ENCODE data around the gene FMNL2. TPM values are rescaled to one million over a fixed set of nuclear protein-coding genes. Genes with fewer than 3 reads are reported as not detected.

Gene FMNL2
- polyA plus RNA-seq, 1 donor from 2014 or later, result 0.24 TPM

DNA sequence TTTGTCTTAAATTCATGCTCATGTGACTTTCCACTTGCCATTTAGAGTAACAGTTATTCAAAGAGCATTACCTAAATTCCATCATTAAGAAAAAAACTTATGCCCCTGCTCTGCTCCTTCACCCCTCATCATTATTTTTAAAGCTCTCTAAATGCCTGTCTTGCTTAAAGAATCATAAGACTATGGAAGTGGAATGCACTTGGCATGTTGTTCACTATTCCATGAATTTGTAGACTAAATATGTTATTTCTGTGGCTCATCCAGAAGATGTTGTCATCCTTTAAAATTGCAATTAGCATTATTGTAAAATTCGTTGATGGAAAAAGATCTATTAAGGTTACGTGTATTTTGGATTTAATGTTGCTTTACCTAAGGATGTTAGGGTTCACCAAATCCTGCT, 61.8 kb downstream of the FMNL2 start:
- Mint-ChIP-seq H3K36me3 (no peaks in the 10 kb centered on the region), H3K4me3 (no peak overlapping the region), H3K9me3 (peaks cover 0 to 3% (median 0%) of the 10 kb centered on the region in 3 donors), H3K4me1 (peaks cover 0 to 4% (median 0%) of the 10 kb centered on the region in 3 donors), H3K27ac (no peak overlapping the region), H3K27me3 (no peaks in the 10 kb centered on the region)

DNA sequence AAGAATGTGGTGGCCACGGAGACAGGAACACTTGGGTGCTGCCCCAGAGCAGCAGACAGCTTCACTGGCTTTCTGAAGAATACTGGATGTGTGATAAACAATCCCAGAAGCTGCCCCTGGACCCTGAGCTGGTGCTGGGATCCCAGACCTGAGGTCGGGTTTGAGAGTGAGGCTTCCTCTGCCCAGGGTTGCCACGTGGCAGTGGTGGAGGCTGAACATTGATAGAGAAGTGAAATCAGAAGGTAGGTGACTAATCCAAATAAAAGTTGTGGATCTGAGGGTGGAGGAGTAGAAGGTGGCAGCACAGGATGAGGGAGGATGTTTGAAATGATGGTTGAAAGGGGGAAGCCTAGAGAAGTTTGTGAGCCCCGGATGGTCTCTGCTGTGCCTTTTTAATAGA, 64.0 kb downstream of the FMNL2 start:
- no peaks in the 10 kb centered on the region for H3K36me3 Mint-ChIP-seq
- peaks cover 0 to 4% (median 0%) of the 10 kb centered on the region in 3 donors for H3K4me1 Mint-ChIP-seq
- H3K27ac Mint-ChIP-seq, result no peak overlapping the region
- no peaks in the 10 kb centered on the region for H3K27me3 Mint-ChIP-seq
- H3K4me3 Mint-ChIP-seq, result no peak overlapping the region
- peaks cover 0 to 3% (median 0%) of the 10 kb centered on the region in 3 donors for H3K9me3 Mint-ChIP-seq

DNA sequence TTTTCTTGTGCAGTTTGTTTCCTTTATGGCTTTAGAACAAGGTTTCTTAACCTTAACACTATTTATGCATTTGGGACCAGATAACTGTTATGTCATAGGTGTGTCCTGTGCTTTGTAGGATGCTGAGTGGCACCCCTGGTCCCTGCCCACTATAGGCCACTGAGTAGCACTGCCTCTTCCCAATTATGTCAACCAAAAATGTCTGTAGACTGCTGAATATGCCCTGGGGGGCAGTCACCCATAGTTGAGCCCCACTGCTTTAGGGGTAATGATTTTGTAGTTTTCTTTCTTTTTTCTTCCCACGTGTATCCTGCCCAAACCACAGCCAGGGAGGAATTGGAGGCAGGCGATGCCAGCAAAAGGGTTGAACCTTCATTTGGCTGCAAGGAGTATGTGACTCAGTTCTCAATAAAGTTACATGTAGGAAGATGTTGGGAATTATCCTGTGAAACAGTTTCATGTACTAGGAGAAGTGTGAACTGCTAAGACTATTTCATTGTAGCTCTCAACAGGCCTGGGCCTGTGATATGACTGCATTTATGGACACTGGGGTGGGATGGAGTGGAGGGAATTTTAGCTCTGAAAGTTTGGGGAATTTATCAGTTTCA, 65.7 kb downstream of the FMNL2 start:
- H3K9me3 Mint-ChIP-seq, result peaks cover 0 to 3% (median 0%) of the 10 kb centered on the region in 3 donors
- H3K27me3 Mint-ChIP-seq, result no peaks in the 10 kb centered on the region
- H3K36me3 Mint-ChIP-seq, result no peaks in the 10 kb centered on the region
- H3K4me3 Mint-ChIP-seq, result no peak overlapping the region
- H3K27ac Mint-ChIP-seq, result no peak overlapping the region
- peaks cover 0 to 4% (median 0%) of the 10 kb centered on the region in 3 donors for H3K4me1 Mint-ChIP-seq

DNA sequence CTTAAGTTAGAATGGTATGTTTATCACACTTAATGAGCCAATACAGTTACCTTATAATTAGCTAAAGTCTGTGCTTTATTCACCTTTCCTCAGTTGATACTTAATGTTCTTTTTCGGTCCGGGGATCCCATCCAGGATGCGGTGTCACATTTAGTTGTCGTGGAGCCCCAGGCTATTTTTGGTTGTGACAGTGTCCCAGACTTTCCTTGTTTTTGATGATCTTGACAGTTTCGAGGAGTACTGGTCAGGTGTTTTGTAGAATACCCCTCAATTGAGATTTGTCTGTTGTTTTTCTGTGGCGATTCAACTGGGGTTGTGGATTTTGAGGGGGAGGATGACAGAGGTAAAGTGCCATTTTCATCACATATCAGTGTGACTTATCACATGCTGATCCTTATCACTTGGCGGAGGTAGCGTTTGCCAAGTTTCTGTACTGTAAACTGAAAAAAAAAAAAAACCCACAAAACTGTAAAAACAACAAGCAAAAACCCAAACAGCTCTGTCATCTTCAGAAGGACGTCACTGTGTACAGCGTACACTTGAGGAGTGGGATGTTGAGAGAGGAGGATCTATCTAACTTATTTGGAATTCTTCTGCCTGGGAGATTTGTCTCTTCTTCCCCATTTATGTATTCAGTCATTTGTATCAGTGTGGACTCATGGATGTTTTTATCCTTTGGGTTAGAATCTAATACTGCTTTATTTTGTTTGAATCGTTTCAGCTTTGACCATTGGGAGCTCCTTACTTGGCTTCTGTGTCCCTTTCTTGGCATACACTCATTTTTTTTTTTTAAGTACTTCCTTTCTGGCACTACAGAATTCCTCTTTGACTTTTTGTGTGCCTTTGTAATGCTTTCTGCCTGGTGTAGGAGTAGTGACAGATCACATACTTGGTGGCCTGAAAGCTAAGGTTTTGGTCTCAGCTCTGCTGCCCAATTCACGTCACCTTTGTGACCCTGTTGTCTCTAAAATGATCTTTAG, 68.1 kb downstream of the FMNL2 start:
- no peaks in the 10 kb centered on the region for H3K27me3 Mint-ChIP-seq
- no peak overlapping the region for H3K4me3 Mint-ChIP-seq
- peaks cover 0 to 3% (median 0%) of the 10 kb centered on the region in 3 donors for H3K9me3 Mint-ChIP-seq
- no peaks in the 10 kb centered on the region for H3K36me3 Mint-ChIP-seq
- H3K4me1 Mint-ChIP-seq, result peaks cover 14 to 25% (median 17%) of the 10 kb centered on the region in 3 donors
- no peak overlapping the region for H3K27ac Mint-ChIP-seq

DNA sequence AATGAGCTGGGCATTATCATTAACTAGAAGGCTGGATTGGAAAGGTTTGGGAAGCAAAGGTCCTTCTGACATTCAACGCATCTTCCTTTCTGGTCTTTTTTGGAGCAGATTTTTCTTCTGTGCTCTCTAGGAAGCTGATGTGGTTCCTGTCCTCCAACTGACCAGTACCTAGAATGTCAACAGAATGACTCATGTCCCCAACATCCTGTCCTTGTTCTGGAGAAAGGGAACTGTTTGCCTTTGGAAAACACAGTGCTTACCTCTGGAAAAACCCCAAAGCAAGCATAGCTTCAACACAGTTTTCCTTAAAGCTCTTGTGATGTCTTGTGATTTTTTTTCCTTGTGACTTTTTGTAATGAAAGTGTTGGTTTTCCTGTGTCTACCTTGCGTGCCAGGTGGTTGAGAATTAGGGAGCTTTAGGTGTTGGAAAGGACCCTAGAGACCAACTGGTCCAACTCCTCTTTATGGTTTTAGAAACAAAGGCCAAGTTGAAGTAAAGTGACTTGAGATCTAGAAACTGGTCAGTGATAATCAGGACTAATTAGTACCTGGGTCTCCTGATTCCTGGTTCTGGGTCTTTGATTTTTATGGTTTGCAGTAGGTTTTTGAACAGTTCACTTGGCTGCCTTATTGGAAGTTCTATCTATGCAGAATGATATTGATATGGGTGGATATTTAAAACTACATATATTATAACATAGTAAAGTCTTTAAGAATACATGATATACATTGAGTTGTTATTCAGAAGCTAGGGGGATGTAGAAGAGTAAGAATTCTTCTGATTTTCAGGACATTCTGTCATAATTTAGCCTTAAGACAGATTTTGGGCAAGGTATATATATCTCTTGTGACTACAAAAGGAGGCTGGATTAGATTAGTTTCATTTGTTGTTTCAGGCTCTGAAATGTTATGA, 70.5 kb downstream of the FMNL2 start:
- H3K9me3 Mint-ChIP-seq, result no peaks in the 10 kb centered on the region
- no peaks in the 10 kb centered on the region for H3K36me3 Mint-ChIP-seq
- H3K27ac Mint-ChIP-seq, result peak overlapping the region in 1 of 3 donors; percentile 79
- H3K4me1 Mint-ChIP-seq, result peaks cover 14 to 23% (median 17%) of the 10 kb centered on the region in 3 donors
- H3K27me3 Mint-ChIP-seq, result no peaks in the 10 kb centered on the region
- no peak overlapping the region for H3K4me3 Mint-ChIP-seq

DNA sequence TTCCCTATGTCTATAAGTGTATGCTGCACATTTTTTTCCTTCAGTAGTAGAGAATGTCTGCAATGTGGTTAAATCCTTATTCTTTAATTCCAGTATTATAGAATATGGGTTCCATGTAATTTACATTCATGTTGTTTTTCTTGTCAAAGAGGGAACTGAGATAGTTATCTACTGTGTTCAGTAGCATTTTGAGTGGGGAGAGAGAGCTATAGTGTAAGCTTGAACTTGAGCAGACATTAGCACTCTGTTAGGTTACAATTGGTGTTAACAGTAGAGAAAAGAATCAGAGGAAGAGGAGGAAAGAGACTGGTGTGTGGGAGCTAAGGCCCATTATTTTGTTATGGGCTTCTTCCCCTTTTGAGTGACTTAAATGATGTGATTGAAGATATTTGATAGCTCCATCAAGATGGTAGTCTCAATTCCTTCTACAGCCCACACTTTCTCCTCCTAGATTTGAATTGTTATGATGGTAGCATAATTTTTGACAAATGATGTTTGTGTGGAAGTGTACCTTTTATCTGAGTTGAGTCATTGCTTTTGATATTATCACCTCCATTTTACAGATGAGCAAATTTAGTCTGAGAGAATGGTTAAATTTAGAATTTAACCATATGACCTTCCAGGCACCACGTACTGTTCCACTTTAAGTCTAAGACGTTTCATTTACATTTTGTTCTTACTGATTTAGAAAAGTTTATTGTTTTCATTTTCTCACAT, 71.3 kb downstream of the FMNL2 start:
- H3K4me1 Mint-ChIP-seq, result peaks cover 17 to 23% (median 17%) of the 10 kb centered on the region in 3 donors
- no peaks in the 10 kb centered on the region for H3K9me3 Mint-ChIP-seq
- H3K27ac Mint-ChIP-seq, result peak overlapping the region in 1 of 3 donors; percentile 79
- H3K4me3 Mint-ChIP-seq, result peak overlapping the region in 3 of 4 donors; percentile 72 to 93 (median 77)
- H3K36me3 Mint-ChIP-seq, result no peaks in the 10 kb centered on the region
- no peaks in the 10 kb centered on the region for H3K27me3 Mint-ChIP-seq

DNA sequence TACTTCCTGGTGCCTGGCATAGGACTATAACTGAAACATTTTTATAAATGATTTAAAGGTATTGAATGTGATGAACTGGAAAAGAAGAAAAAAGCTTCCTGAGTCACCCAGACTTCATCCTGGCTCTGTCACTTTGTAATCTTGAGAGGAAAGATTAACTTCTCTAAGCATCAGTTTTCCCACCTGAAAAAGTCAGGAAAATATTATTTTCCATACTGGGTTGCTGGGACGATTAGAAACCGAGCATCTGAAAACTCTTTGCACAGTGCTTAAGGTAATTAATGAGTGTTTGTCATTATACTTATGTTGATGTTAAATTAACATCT, 71.8 kb downstream of the FMNL2 start:
- Mint-ChIP-seq H3K4me3 (peak overlapping the region; percentile 72 to 93 (median 77)), H3K4me1 (peaks cover 17 to 20% (median 20%) of the 10 kb centered on the region in 3 donors), H3K27ac (peak overlapping the region in 2 of 3 donors; percentile 41 to 62), H3K9me3 (no peaks in the 10 kb centered on the region), H3K36me3 (no peaks in the 10 kb centered on the region), H3K27me3 (no peaks in the 10 kb centered on the region)

DNA sequence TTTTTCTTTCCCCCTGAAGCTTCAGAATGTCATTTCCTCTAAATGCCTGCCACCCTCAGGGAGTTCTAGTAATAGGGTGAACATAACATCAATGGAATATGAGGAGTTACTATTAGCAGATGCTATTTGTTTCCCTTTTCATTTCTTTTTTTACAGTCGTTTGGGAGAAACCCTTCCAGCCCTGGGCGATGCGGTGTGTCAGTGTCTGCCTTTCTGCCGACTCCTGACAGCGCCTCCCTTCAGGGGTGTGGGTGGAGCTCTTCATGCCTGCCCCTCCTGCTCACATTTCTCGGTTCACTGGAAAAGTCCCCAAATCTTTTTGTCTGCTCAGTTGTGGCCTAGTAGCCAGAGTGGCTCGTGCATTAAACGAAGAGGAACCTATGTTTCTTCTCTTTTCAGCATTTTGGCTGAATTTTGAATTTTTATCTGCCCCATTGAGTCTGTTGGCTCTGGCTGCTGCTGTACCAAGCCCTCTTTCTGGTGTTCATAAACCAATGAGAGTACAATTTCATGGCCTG, 72.3 kb downstream of the FMNL2 start:
- H3K36me3 Mint-ChIP-seq, result no peaks in the 10 kb centered on the region
- peak overlapping the region in 2 of 3 donors; percentile 62 to 72 for H3K27ac Mint-ChIP-seq
- peaks cover 17 to 20% (median 20%) of the 10 kb centered on the region in 3 donors for H3K4me1 Mint-ChIP-seq
- H3K9me3 Mint-ChIP-seq, result no peaks in the 10 kb centered on the region
- H3K27me3 Mint-ChIP-seq, result no peaks in the 10 kb centered on the region
- peak overlapping the region; percentile 72 to 93 (median 77) for H3K4me3 Mint-ChIP-seq

DNA sequence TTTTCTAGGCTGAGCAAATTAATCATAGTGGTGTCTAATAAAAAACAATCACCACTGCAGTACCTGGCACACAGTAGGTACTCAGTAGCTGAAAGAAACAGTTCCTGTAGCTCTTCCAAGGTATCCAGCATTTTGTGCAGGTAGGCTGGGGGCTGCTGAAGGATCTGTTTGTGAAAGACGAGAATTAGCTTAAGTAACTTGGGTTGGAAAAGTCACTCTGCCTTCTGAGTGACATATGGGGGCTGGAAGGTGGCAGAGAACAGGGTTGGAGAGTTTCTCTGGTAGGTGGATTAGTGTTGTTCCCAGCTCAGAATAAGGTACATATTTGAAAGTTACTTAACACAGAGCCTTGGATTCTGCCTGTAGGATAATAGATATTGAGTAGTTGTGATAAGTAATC, 72.8 kb downstream of the FMNL2 start:
- H3K27me3 Mint-ChIP-seq, result no peaks in the 10 kb centered on the region
- peak overlapping the region in 2 of 3 donors; percentile 62 to 72 for H3K27ac Mint-ChIP-seq
- no peaks in the 10 kb centered on the region for H3K9me3 Mint-ChIP-seq
- peaks cover 17 to 20% (median 20%) of the 10 kb centered on the region in 3 donors for H3K4me1 Mint-ChIP-seq
- no peaks in the 10 kb centered on the region for H3K36me3 Mint-ChIP-seq
- H3K4me3 Mint-ChIP-seq, result peak overlapping the region in 3 of 4 donors; percentile 72 to 93 (median 77)

DNA sequence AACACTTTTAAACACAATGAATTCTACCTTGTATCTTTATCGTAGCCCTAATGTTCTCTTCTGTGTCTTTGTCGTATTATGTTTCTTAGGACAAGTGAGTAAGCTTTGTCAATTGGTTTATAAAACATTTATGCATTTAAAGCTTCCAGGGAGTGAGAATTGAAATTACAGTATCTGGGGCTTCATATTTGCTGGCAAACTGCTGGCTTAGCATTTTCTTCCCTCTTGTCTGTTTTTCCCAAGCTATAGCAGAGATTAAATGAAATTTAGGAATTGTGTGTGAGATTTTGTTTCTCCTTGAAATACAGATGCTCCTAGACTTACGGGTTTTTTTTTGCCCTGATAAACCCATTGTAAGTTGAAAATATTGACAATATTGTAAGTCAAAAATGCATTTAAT, 73.3 kb downstream of the FMNL2 start:
- Mint-ChIP-seq H3K36me3 (no peaks in the 10 kb centered on the region), H3K9me3 (no peaks in the 10 kb centered on the region), H3K4me3 (no peak overlapping the region), H3K4me1 (peaks cover 17 to 20% (median 20%) of the 10 kb centered on the region in 3 donors), H3K27me3 (no peaks in the 10 kb centered on the region), H3K27ac (no peak overlapping the region)

DNA sequence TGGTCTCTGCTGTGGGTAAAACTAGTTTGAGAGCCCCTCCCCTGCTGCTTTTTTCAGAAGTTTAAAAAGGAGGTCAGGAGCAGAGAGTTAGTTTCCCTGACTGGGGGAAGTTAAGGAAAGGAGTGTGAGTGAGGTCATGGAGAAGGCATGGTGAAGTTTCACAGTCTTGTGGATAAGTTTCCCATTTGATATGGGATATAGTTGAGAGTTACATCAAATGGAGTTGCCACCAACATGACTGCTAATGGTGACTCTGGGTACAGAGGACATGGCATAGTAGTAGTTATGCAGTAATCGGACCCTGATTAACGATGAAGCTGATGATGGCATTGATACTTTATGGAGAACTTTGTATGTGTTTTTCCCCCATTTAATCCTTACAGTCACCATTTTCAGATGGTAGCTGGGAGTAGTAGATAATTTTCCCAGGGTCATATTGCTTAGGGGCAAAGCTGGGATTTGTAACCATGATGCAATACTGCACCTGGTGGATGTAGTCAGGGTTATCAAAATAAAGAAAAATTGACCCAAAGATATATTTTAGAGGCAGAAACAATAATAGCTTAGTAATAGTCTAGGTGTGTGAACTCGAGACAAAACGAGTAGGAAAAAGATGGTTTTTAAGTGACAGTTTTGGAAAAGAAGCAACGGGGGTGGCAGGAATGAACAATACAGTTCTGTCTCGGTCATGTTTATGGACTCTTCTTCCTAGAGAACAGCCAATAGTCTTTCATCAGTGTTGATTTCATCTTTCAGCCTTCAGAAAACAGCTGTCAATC, 74.6 kb downstream of the FMNL2 start:
- Mint-ChIP-seq H3K27ac (no peak overlapping the region), H3K4me1 (peaks cover 17 to 20% (median 20%) of the 10 kb centered on the region in 3 donors), H3K36me3 (no peaks in the 10 kb centered on the region), H3K4me3 (no peak overlapping the region), H3K9me3 (no peaks in the 10 kb centered on the region), H3K27me3 (no peaks in the 10 kb centered on the region)

DNA sequence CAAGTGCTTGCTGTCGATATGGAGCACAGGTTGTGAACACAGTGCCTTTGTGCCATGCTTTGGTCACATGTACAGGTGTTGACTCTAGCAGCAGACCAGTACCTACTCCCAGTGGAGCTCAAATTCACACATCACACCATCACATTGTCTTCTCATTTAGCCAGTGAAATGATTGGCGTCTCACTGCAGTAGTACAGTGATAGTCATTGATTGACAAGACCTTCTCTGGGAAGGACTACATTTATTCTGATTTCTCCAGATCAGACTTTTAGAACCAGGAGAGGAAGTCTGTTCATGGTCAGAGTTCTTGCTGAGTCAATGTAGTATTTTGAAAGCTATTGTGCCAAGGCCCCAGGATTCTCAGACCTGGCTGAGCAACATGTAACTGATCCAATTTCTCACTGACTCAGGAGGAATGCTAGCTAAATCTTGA, 75.2 kb downstream of the FMNL2 start:
- Mint-ChIP-seq H3K9me3 (no peaks in the 10 kb centered on the region), H3K4me3 (no peak overlapping the region), H3K27me3 (no peaks in the 10 kb centered on the region), H3K4me1 (peaks cover 17 to 20% (median 20%) of the 10 kb centered on the region in 3 donors), H3K27ac (no peak overlapping the region), H3K36me3 (no peaks in the 10 kb centered on the region)

DNA sequence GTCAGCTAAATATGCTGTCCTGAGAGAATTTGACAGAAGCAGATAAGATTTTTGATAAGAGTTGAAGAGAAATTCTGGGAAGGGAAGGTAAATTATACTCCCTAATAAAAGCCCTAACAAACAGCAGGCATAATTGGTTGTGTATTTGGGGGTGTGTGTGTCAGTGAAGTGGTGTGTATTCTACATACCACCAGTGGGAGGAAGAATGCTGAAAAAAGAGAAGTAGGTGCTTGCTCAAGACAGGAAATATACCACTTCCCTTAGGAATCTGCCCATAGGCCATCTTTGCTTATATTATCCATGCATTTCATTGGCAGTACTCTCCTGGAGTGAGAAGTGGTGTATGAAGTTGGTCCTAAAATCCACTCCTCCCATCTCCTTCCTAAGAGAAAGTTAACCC, 76.2 kb downstream of the FMNL2 start:
- Mint-ChIP-seq H3K27ac (no peak overlapping the region), H3K9me3 (no peaks in the 10 kb centered on the region), H3K4me3 (no peak overlapping the region), H3K4me1 (peaks cover 14 to 18% (median 18%) of the 10 kb centered on the region in 3 donors), H3K36me3 (no peaks in the 10 kb centered on the region), H3K27me3 (no peaks in the 10 kb centered on the region)
